ENCODE results near the gene EPHB2.

- peak; percentile 73 for TF ChIP-seq CTCF (conservative IDR thresholded peaks at IDR 0.05; ENCODE audit: low read length)
- no peak for TF ChIP-seq EZH2phosphoT487 (IDR thresholded peaks at IDR 0.05; ENCODE audit: borderline replicate concordance, low read depth, low read length)
Measured at GRCh38 chr1:22861764-22862440, 151.3 kb downstream of the EPHB2 start.
